Measurements from ENCODE around the gene KDM4E.
"Not testable (repeated sequence)": the region's sequence is repeated elsewhere in the genome, so short reads cannot be mapped to it uniquely, and the experiment has no call there.

The KDM4E gene

DNA sequence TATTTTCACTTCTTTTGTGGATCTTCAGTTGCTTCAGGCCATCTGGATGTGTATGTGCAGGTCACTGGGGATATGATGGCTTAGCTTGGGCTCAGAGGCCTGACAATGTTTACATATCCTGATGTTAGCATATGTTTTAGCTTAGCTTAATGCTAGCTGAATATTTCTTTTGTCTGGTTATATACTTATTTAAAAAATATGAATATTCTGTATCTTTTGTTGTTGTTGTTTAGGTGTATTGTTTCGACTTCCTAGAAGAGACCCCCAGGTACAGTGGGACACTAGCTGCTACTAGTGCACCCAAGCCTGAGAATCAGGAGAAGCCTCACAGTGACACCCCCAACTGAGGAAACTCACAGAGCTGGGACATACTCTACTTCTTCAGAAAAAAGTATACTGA is at the start of gene KDM4E:
KDM4E (plus strand) TSS at position 301 of the 400 bp plus-strand sequence. CDS start 300 bp downstream, outside the sequence.
- DNase-seq (ENCODE audit: low spot score) = no peak

DNA sequence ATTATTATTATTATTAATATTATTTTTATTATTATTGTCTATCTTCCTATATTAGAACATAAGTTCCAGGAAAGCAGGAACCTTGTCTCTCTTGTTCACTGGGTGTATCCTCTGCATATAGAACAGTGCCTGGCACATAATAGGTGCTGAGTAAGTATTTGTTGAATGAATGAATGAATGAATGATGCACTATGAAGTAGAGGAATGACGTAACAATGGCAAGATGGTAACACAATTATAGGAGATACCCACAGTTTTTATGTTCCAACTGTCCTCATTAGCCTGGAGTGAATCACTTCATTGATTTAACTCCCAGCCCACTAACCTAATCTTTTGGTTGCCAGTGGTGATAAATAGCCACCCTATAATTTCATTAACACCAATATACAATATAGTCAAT is 49.5 kb upstream of the KDM4E start:
- DNase-seq (ENCODE audit: low spot score) = no peak

DNA sequence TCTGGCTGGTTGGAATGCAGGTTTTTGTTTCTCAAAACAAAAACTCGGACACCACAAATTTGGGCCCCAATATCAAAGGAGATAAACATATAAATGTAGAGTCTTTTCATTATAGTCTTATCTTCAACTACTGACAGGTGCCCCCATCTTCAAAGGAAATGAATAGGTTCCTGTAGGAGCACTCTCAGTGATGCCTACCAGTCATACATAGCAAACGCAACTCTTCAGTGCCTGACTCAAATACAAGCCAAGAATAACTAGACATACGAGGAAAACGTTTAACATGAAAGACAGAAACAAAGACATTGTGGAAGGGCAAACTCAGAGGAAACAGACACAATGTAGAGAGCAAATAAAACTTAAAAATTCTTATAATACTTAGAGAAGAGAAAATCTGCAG is 37.7 kb upstream of the KDM4E start:
- no peak for DNase-seq (ENCODE audit: low spot score)

- no peak for DNase-seq (ENCODE audit: low spot score)
Measured at GRCh38 chr11:94988748-94989147, 36.3 kb upstream of the KDM4E start.

DNA sequence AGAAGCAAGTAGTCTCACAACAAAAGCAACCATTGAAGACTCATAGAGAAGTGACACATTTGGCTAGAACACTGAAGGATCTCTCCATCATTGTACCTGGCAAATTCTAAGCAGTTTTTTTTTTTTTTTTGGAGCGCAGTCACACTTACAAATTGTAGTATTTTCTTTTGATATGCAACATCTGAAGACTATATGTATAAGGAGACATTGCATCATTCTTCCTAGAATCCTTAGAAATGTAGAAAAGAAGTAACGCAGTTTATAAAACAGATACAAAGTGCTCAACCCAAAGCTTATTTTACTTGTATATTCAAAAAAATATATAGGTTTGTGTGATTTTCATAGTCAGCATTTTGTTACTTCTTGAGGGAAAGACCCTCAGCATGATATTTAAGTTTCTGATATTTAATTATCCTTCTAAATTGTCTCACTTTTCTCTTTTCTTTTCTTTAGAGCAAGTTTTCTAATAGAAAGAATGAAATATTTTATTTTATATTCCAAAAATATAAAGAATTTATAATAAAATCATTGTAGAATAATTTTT is 31.6 kb upstream of the KDM4E start:
- DNase-seq (ENCODE audit: low spot score) = no peak

GRCh38 chr11:94997437-94997836 is 27.6 kb upstream of the KDM4E start:
- DNase-seq (ENCODE audit: low spot score) = no peak

GRCh38 chr11:94998285-94998684 is 26.8 kb upstream of the KDM4E start:
- DNase-seq (ENCODE audit: low spot score) = no peak

GRCh38 chr11:95003716-95004115 is 21.3 kb upstream of the KDM4E start:
- DNase-seq (ENCODE audit: low spot score) = no peak

DNA sequence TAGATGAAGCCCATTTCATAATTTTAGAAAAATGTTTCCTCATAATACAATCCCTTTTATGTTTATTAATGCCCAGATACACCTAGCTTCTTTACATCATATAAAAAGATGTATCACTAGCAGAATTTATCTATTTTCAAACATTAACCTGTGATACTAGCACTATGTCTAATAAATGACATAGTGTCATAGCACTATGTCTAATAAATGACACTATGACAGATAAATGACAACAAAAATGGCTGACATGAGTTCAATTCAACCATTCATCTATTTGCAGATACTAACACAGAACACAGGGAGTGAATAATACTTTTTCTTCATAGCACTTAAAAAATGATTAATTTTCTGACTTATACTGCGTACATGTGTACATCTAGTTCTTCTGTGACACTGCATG is 19.4 kb upstream of the KDM4E start:
- DNase-seq (ENCODE audit: low spot score) = no peak

- no peak for DNase-seq (ENCODE audit: low spot score)
Measured at GRCh38 chr11:95011376-95011775, 13.7 kb upstream of the KDM4E start.

- no peak for DNase-seq (ENCODE audit: low spot score)
Measured at GRCh38 chr11:95014184-95014821, 10.8 kb upstream of the KDM4E start.

- no peak for DNase-seq (ENCODE audit: low spot score)
Measured at GRCh38 chr11:95016139-95016538, 8.9 kb upstream of the KDM4E start.

DNA sequence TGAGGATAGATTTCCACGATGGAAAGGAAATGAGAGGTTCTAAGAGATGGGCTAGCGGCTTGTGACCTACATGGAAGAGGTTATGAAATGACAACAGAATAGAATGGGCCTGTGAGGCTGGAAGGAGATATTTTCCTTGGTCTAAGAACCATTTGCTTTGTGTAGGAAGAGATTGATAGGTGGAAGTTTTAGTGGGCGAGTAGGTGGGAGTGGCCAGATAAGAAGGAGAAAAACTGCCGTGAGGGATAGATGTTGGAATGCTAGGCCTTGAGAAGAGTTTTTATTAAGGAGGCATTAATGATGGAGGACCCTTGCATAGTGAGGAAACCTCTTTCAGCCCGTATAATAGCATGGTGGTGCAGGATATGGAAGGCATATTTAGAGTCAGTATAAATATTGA is 3.6 kb upstream of the KDM4E start:
- DNase-seq (ENCODE audit: low spot score) = not testable (repeated sequence)

DNA sequence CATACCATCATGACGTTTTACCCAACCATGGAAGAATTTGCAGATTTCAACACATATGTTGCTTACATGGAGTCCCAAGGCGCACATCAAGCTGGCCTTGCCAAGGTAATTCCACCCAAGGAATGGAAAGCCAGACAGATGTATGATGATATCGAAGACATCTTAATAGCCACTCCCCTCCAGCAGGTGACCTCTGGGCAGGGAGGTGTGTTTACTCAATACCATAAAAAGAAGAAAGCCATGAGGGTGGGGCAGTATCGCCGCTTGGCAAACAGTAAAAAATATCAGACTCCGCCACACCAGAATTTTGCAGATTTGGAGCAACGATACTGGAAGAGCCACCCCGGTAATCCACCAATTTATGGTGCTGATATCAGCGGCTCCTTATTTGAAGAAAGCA is 536 bp downstream of the KDM4E start:
- DNase-seq (ENCODE audit: low spot score) = not testable (repeated sequence)

DNA sequence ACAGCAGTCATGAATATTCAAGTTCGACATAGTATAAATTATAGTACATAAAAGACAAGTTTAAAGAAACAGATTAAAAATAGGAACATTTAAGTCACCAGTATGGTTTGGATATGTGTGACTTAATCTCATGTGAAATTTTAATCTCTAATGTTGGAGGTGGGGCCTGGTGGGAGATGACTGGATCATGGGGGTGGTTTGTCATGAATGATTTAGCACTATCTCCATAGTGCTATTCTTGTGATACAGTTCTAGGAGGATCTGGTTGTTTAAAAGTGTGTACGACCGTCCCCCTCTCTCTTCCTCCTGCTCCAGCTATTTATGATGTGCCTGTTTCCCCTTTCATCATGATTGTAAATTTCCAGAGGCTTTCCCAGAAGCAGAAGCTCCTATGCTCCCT is 3.3 kb downstream of the KDM4E start:
- DNase-seq (ENCODE audit: low spot score) = no peak

DNA sequence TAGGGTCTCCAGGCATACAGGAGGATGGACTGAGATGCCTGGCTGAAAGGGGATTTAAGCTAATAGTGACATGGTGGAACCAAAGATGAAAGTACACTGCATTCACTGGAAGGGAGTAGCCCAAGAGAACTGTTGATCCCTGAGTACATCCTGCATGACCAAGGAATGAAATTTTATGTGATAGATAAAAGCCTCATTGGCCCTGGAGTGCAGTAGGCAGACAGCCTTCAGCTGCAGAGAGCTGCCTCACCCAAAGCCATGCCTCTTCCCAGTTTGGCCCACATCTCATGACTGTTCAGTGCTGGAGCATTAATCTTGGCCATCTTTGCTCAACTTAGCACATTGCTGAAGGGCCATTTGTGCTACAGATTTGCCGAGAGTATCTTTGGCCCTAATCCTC is 8.0 kb downstream of the KDM4E start:
- no peak for DNase-seq (ENCODE audit: low spot score)

DNA sequence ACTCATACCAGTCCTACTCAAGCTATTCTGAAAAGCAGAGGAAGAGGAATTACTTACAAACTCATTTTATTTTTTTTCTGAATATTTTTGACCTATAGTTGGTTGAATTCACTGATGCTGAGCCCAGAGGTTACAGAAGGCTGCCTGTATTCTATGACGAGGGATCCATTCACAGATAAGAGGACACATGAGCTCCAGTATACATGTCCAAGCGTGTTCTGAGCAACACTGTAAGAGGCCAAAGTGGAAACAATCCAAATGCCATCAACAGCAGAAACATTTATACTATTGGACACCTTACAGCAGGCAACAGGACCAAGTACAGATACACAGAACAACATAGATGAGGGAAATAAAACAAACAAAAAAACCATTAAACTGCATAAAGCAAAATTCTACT is 10.3 kb downstream of the KDM4E start:
- DNase-seq (ENCODE audit: low spot score) = no peak

DNA sequence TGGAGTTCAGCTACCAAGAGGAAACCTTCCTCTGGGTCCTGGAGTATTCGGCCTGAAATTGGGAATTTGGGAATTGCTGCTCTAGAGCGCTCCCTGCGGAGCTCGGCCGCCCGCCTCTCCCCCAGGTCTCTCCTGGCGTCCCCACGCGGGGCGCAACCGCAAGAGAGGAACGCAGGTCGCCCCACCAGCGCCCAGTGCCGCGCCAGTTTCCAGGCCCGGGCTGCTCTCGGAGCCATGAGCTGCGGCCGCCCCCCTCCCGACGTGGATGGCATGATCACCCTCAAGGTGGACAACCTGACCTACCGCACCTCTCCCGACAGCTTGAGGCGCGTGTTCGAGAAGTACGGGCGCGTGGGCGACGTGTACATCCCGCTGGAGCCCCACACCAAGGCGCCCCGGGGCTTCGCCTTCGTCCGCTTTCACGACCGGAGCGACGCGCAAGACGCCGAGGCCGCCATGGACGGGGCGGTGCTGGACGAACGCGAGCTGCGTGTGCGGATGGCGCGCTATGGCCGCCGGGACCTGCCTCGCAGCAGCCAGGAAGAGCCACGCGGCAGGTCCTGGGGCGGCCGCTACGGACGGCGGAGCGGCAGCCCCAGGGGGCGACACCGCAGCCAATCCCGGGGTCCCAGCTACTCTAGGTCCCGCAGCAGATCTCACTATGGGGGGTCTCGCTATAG is 12.4 kb downstream of the KDM4E start:
- not testable (repeated sequence) for DNase-seq (ENCODE audit: low spot score)

GRCh38 chr11:95042239-95042638 is 17.2 kb downstream of the KDM4E start:
- DNase-seq (ENCODE audit: low spot score) = no peak

DNA sequence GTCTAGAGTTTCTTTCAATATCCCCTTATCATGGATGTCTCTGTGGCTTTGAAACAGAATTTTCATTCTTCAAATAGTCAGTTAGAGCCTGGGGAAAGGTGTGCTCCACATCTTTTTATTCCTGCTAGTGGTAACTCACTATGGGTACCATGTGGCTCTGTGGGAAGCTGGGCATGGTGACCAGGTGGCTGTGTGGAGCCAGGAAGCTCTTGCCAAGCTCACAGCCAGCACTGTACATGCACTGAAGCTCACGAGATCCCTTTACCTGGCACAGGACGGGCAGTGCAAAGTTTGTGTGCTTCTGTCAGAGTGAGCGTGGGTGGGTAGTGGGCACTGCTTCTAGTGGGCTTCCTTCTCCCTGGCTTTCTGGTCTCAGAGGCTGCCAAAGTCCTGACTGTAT is 17.8 kb downstream of the KDM4E start:
- DNase-seq (ENCODE audit: low spot score) = no peak

DNA sequence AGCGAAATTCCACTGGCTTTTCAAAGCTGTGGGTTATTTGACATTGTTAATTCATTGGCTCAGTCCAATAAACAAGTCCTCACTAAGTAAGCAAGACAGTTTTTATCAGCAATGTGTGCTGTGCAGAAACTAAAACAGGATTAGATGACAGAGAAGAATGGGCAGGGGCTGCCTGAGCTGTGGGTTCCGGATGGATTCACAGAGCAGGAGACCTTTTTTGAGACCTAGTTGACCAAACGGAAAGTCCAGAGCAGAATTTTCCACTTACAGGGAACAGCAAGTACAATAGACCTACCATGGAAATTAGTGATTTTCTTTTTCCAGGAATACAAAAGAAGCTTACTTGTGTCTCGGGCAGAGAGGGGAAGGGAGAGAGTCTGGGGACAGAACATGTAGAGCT is 19.0 kb downstream of the KDM4E start:
- no peak for DNase-seq (ENCODE audit: low spot score)

- DNase-seq (ENCODE audit: low spot score) = no peak
Measured at GRCh38 chr11:95045812-95046211, 20.8 kb downstream of the KDM4E start.

DNA sequence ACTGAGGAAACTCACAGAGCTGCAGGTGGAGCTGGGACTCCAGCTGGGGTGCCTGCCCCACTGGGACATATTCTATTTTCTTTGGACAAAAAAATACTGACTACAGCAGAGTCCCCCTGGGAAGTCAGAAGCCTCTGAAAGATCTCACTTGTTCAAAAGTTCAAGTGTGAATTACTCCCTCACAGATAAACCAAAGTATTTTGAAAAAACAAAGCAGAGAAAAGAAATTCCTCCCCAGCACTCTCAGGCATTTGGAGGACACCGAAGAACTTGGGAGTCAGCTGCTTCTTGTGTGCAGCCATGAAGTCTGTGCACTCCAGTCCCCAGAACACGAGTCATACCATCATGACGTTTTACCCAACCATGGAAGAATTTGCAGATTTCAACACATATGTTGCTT is 24.1 kb downstream of the KDM4E start, which contains the start of gene KDM4F:
KDM4F (plus strand) TSS at position 301 of the 400 bp plus-strand sequence.
- not testable (repeated sequence) for DNase-seq (ENCODE audit: low spot score)

Data from LoVo (cell line).